Naive thymus-derived CD8-positive, alpha-beta T cell (primary cell): ENCODE results near the gene DPYD. TPM values are rescaled to one million over a fixed set of nuclear protein-coding genes. Genes with fewer than 3 reads are reported as not detected.

Experiments
- ATAC-seq, 2 donors: fragments of 150-1000 bp; cut with Tn5 transposase in 1 of 2; sonication (Bioruptor Pico), chemical (Tn5 transposase) in 1 of 2; 1 replicate in 1 of 2; 2 replicates in 1 of 2; pipeline ENCODE4 v1.10.0; 2021; ENCODE audit warnings: mild to moderate bottlenecking in 2 of 2, moderate library complexity in 2 of 2
- POLR2A ChIA-PET: fragments of 350-600 bp; sonication (Branson Sonifier 250); formaldehyde crosslinking; loops from one replicate; lab custom pipeline; 2021; ENCODE audit warnings: antibody characterized with exemption; lab: Charles Lee
- DNase-seq, 10 donors: peaks; one replicate each; pipeline versions ENCODE4 v3.0.0 to v3.0.0-alpha.2; 2020 to 2022
- H3K27ac Mint-ChIP-seq, 10 donors: one replicate each; pipeline ENCODE4 v1.8.0; 2020 to 2022; ENCODE audit warnings: mild to moderate bottlenecking in 10 of 10, mixed read lengths in 10 of 10, moderate library complexity in 4 of 10, inconsistent platforms in 1 of 10
- H3K27me3 Mint-ChIP-seq, 5 donors: one replicate each; pipeline ENCODE4 v1.8.0; 2021 to 2022; ENCODE audit warnings: mixed read lengths in 5 of 5
- H3K36me3 Mint-ChIP-seq, 3 donors: one replicate each; pipeline ENCODE4 v1.8.0; 2020 to 2022; ENCODE audit warnings: mixed read lengths in 3 of 3, mild to moderate bottlenecking in 2 of 3, inconsistent platforms in 1 of 3
- H3K4me1 Mint-ChIP-seq, 4 donors: one replicate each; pipeline ENCODE4 v1.8.0; 2021 to 2022; ENCODE audit warnings: mixed read lengths in 4 of 4
- H3K4me3 Mint-ChIP-seq, 10 donors: one replicate each; pipeline ENCODE4 v1.8.0; 2020 to 2022; ENCODE audit warnings: mild to moderate bottlenecking in 10 of 10, mixed read lengths in 10 of 10, moderate library complexity in 6 of 10, inconsistent platforms in 1 of 10
- H3K9me3 Mint-ChIP-seq, 9 donors: one replicate each; pipeline ENCODE4 v1.8.0; 2020 to 2022; ENCODE audit warnings: mixed read lengths in 9 of 9, mild to moderate bottlenecking in 3 of 9, inconsistent platforms in 1 of 9, moderate library complexity in 1 of 9
- polyA plus RNA-seq, 3 donors: library from polyadenylated mRNA; unstranded; fragments of 300-500 nt; fragmentation: Illumina TruSeq; gene quantifications; one replicate each; pipeline ENCODE4 v1.2.3, GENCODE V29; 2021
- total RNA-seq, 8 experiments: library from RNA in 2 of 8; stranded (reverse) in 2 of 8; gene quantifications; one replicate each; pipeline ENCODE4 v1.2.3 and lab custom pipeline; 2021 to 2026

DPYD gene
- total and polyA plus RNA-seq, 5 experiments from 2014 or later = 24.1 to 40.9 (median 39.3) TPM

DNA sequence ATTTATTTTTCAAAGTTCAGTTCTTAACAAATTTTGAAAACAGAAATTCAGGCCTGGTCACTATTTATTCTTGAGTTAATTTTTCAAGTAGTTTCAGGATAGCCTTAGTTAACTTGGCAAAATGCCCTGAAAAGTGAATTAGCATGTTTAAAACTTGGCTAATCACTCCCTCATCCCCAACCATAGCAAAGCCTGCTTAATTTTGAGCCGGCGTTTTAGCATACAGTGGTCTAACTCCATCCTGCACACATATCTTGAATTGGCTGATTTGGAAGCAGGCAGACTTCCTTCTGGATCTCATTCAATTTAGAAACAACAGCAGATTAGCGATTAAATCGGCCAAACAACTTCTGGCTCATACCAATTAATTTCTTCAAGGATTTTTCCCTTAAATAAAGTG lies 760.0 kb downstream of the DPYD start:
- no peak overlapping the region for H3K27ac Mint-ChIP-seq
- DNase-seq (no peak), ATAC-seq (no peak)
- peaks cover 26 to 63% (median 40%) of the 10 kb centered on the region in 3 donors for H3K36me3 Mint-ChIP-seq
- H3K9me3 Mint-ChIP-seq = peaks cover 0 to 29% (median 12%) of the 10 kb centered on the region in 9 donors
- H3K27me3 Mint-ChIP-seq = no peaks in the 10 kb centered on the region
- H3K4me3 Mint-ChIP-seq = no peak overlapping the region
- POLR2A ChIA-PET = no interaction called here
- peaks cover 0 to 28% (median 0%) of the 10 kb centered on the region in 4 donors for H3K4me1 Mint-ChIP-seq

DNA sequence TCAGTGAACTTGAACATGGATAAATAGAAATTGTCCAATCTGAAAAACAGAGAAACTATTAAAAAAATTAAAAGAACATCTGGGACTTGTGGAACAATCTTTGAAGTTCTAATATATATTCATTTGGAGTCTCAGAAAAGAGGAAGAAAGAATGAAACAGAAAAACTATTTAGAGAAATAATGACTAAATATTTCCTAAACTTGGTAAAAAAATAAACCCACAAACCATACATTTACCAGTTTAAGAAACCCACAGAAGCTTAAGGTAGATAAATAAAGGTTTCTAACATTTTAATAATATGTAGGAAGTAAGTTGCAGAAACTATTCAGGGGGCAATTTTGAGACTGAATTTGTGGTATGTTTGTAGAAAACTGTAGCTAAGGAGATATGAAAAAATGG lies 761.5 kb downstream of the DPYD start:
- H3K4me1 Mint-ChIP-seq = peaks cover 0 to 22% (median 0%) of the 10 kb centered on the region in 4 donors
- H3K9me3 Mint-ChIP-seq = peaks cover 0 to 23% (median 7%) of the 10 kb centered on the region in 9 donors
- peaks cover 31 to 59% (median 41%) of the 10 kb centered on the region in 3 donors for H3K36me3 Mint-ChIP-seq
- POLR2A ChIA-PET = no interaction called here
- H3K4me3 Mint-ChIP-seq = no peak overlapping the region
- DNase-seq = no peak
- no peak for ATAC-seq
- H3K27ac Mint-ChIP-seq = no peak overlapping the region
- H3K27me3 Mint-ChIP-seq = no peaks in the 10 kb centered on the region

DNA sequence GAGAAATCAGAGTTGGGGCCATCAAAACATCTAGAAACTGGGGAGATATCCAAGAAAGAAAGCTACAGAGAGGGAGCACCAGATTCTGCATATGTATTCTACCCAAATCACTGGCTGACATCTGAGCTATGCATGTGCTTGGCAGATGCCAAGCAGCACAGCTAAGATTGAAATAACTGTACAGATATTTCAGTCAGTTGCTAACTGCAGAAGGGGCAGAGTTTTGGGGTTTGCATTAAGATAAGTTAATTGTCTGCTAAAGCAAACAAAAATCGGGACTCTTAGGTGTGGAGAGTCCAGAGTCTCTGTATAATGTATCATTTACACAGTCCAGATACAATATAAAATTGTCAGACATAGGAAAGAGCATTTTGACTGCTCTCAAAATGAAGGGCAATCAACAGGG lies 762.1 kb downstream of the DPYD start:
- no peak for ATAC-seq
- no peak for DNase-seq
- POLR2A ChIA-PET = no interaction called here
- peaks cover 0 to 16% (median 4%) of the 10 kb centered on the region in 9 donors for H3K9me3 Mint-ChIP-seq
- peaks cover 30 to 56% (median 41%) of the 10 kb centered on the region in 3 donors for H3K36me3 Mint-ChIP-seq
- H3K27ac Mint-ChIP-seq = no peak overlapping the region
- no peaks in the 10 kb centered on the region for H3K27me3 Mint-ChIP-seq
- peaks cover 0 to 16% (median 0%) of the 10 kb centered on the region in 4 donors for H3K4me1 Mint-ChIP-seq
- no peak overlapping the region for H3K4me3 Mint-ChIP-seq

DNA sequence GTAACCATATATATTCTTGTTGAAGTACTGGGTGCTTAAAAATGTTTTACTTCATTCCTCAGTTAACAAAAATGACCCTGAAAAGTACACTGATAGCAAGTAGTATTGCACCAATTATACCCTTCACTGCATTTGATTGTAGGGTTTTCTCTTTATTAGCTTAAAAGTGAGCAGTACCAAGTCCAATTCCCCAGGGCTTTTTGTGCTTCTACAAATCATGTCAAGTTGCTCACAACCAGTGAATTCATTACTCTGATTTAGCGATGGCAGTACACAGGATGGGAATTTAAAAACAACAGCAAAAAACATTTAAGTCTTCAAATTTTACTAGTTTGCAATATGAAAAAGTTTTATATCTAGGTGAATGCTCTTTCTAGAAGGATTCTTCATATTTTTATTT lies 762.8 kb downstream of the DPYD start:
- Mint-ChIP-seq H3K4me3 (no peak overlapping the region), H3K27me3 (no peaks in the 10 kb centered on the region), H3K27ac (peak overlapping the region in 1 of 10 donors; percentile 69), H3K9me3 (peaks cover 0 to 12% (median 0%) of the 10 kb centered on the region in 9 donors), H3K4me1 (peaks cover 0 to 12% (median 0%) of the 10 kb centered on the region in 4 donors), H3K36me3 (peaks cover 34 to 56% (median 42%) of the 10 kb centered on the region in 3 donors)
- POLR2A ChIA-PET = no interaction called here
- no peak for ATAC-seq
- no peak for DNase-seq

DNA sequence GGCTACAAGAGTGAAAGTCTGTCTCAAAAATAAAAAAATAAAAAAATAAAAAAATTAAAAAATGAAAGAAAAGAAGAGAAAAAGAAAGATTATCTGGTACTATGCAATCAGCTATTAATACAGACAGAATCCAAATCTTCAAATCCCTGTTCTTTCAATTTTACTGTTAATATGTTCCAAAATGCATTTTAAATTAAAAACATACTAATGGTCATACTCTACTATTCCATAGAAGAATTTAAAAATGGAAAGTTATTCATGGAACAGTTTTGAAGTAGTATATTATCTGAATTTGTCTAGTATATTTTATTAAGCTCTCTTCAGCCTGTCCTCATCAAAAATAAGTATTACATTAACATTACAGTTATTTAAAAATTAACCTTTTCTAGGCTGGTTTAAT lies 769.2 kb downstream of the DPYD start:
- H3K36me3 Mint-ChIP-seq = peaks cover 20 to 37% (median 31%) of the 10 kb centered on the region in 3 donors
- no peak overlapping the region for H3K27ac Mint-ChIP-seq
- POLR2A ChIA-PET = no interaction called here
- H3K4me3 Mint-ChIP-seq = no peak overlapping the region
- H3K4me1 Mint-ChIP-seq = no peaks in the 10 kb centered on the region
- ATAC-seq (no peak), DNase-seq (no peak)
- H3K9me3 Mint-ChIP-seq = peaks cover 0 to 6% (median 0%) of the 10 kb centered on the region in 9 donors
- no peaks in the 10 kb centered on the region for H3K27me3 Mint-ChIP-seq

DNA sequence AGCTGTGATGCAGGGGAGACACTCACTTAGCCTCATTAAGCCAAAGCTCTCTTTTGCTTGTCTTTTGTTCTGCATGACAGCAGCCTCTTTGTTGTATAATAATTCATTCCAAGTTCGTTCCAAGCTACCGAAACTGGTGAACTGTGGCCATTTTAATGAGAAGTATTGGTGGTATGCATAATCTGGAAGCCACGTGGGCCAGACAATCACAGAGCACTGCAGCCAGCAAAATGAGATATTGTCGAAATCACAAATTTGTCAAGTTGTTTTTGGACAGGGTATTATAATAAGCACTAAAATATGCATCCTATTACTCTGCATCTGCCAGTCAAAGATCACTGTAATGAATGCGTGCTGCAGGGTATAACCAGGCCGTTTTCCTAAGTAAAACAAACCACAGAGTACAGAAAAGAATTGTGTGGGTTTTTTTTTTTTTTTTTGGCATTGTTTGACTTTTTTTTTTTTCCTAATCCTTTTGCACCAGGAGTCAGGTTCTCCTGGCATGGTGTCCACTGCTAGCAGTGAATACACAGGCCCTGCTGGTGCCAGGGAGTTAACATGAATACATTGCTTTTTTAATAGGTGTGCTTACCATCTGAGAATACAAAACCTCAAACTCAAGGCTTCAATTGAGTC lies 775.4 kb downstream of the DPYD start:
- POLR2A ChIA-PET = interaction anchor here (0.6 kb wide), 1 partner anchor 548 kb away, joined by 3 read pairs; no protein-coding TSS in a partner anchor
- Mint-ChIP-seq H3K9me3 (no peaks in the 10 kb centered on the region), H3K36me3 (peaks cover 0 to 21% (median 12%) of the 10 kb centered on the region in 3 donors), H3K27me3 (no peaks in the 10 kb centered on the region), H3K27ac (no peak overlapping the region), H3K4me1 (peaks cover 0 to 2% (median under 1%) of the 10 kb centered on the region in 4 donors), H3K4me3 (no peak overlapping the region)
- no peak for DNase-seq
- no peak for ATAC-seq

DNA sequence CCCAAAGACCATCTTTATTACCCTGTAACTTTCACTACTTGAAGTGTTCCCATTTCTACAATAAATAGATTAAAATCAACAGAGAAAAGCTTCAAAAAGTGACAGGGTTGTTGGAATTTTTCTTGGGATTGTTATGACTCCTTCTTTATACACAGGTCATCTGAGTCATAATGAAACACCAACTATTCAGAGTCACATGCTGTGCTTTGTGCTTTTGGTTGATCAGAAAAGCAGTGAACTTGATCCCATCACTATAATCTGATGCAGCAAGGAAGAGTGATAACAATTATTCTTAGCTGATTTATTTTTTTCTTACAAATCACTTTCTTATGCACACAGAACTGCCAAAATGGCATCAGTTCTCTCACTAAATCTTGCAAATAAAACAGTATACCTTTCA lies 776.3 kb downstream of the DPYD start:
- Mint-ChIP-seq H3K27ac (no peak overlapping the region), H3K36me3 (peaks cover 0 to 19% (median 12%) of the 10 kb centered on the region in 3 donors), H3K9me3 (no peaks in the 10 kb centered on the region), H3K27me3 (no peaks in the 10 kb centered on the region), H3K4me3 (no peak overlapping the region), H3K4me1 (peaks cover 1 to 8% (median 2%) of the 10 kb centered on the region in 4 donors)
- DNase-seq = no peak
- ATAC-seq = no peak
- POLR2A ChIA-PET = no interaction called here

DNA sequence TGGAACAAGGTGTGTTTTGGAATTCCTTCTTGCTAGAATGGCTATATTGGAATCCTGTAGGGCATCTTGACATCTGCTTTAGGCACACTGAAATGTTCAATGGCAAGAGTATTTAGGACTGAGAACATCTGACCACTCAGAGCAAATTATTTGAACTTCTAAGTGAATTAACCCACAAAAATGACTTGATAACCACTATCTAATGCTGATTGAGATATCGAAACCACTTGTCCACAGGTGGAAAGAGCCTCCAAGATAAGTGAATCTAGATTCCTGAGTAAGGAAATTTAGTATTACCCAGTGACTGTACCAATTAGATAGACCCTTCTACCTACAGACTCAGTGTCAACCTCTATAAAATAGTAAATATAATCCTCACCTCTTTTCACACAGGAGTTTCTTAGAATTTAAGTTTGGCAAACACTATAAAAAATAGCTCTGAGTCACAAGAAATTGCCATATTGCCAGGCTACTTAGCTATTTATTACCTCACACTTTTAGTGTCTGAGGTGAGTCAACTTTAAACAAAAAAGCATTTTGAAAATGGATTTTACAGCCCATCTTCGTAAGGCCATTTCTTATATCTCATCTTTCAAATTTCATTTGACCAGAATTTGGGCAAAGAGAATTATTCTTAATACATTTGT lies 777.5 kb downstream of the DPYD start:
- Mint-ChIP-seq H3K4me3 (no peak overlapping the region), H3K4me1 (peaks cover 2 to 8% (median 6%) of the 10 kb centered on the region in 4 donors)
- DNase-seq = no peak

DNA sequence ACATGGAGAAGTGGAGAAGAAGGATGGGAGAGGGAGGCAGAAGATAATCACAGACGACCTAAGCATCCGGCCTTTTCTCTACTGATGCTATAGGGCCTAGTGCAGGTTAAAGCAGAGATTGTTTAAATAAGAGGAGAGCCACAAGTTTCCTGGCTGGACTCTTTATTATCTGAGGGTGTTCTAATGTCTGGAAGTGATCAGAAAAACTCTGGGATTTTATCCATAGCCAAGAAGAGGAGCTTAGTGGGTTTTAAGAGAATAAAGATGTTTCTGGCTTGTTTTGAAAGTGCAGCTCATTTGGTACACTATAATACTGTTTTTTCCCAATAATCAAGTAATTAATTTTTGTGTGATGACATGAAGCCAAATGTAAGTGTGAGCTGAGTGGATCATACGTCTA lies 780.2 kb downstream of the DPYD start:
- POLR2A ChIA-PET = no interaction called here
- Mint-ChIP-seq H3K4me3 (no peak overlapping the region), H3K4me1 (peaks cover 2 to 11% (median 6%) of the 10 kb centered on the region in 4 donors)

More for the DNA sequence above, 777.5 kb downstream of the DPYD start:
- Mint-ChIP-seq H3K9me3 (no peaks in the 10 kb centered on the region), H3K36me3 (peaks cover 0 to 20% (median 12%) of the 10 kb centered on the region in 3 donors), H3K27me3 (no peaks in the 10 kb centered on the region), H3K27ac (no peak overlapping the region)
- POLR2A ChIA-PET = no interaction called here
- no peak for ATAC-seq

DNA sequence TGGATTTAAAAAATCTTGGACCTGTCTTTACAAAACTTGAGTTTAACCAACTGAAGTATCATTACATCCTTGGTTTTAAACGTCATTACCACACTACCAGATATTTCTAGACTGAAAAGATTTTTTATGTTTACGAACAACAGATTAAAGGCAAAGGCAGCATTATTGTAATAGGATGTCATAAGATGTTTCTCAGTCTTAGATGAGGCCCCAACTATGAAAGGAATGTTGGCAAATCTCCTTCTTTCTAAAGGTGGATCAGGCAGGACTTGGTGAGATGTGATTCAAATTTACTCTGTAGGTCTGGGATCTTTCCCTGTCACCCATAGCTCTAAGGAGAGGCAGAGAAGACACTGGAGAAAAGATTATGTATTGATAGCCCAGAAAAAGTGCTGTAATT lies 781.3 kb downstream of the DPYD start:
- DNase-seq (no peak), ATAC-seq (no peak)
- no peak overlapping the region for H3K27ac Mint-ChIP-seq
- H3K4me3 Mint-ChIP-seq = no peak overlapping the region
- peaks cover 2 to 11% (median 6%) of the 10 kb centered on the region in 4 donors for H3K4me1 Mint-ChIP-seq
- H3K27me3 Mint-ChIP-seq = no peaks in the 10 kb centered on the region
- POLR2A ChIA-PET = no interaction called here
- H3K36me3 Mint-ChIP-seq = peaks cover 4 to 24% (median 14%) of the 10 kb centered on the region in 3 donors
- no peaks in the 10 kb centered on the region for H3K9me3 Mint-ChIP-seq

More for the DNA sequence above, 780.2 kb downstream of the DPYD start:
- H3K27me3 Mint-ChIP-seq = no peaks in the 10 kb centered on the region
- no peak overlapping the region for H3K27ac Mint-ChIP-seq
- ATAC-seq (no peak), DNase-seq (no peak)
- no peaks in the 10 kb centered on the region for H3K9me3 Mint-ChIP-seq
- H3K36me3 Mint-ChIP-seq = peaks cover 4 to 25% (median 14%) of the 10 kb centered on the region in 3 donors

DNA sequence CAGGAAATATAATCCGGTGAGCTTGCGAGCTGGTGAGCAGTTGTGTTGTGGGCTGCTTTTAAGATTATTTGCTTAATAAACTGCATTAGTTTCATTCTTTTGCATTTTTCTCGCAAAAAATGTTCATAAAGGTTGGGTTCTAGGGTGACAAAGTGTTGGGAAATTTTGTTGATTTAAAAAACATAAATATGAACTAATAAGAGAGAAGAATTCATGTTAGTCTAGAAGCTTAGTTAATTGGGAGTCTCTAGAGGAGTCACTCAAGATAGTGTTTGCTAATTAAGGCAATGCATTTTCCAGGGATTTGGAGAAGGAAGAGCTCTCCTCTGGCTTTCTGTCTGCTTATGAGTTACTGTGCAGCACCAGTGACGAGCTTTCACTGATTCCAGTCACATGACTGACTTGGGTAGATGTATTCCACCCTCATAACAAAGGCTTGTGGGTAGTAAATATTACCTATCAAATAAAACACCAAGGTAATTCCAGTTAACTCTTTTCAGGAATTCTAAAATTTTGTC lies 782.3 kb downstream of the DPYD start:
- POLR2A ChIA-PET = no interaction called here
- Mint-ChIP-seq H3K27me3 (no peaks in the 10 kb centered on the region), H3K27ac (peak overlapping the region in 1 of 10 donors; percentile 12), H3K36me3 (peaks cover 4 to 24% (median 14%) of the 10 kb centered on the region in 3 donors), H3K4me1 (peaks cover 2 to 11% (median 6%) of the 10 kb centered on the region in 4 donors), H3K9me3 (no peaks in the 10 kb centered on the region), H3K4me3 (no peak overlapping the region)
- DNase-seq (no peak), ATAC-seq (no peak)

DNA sequence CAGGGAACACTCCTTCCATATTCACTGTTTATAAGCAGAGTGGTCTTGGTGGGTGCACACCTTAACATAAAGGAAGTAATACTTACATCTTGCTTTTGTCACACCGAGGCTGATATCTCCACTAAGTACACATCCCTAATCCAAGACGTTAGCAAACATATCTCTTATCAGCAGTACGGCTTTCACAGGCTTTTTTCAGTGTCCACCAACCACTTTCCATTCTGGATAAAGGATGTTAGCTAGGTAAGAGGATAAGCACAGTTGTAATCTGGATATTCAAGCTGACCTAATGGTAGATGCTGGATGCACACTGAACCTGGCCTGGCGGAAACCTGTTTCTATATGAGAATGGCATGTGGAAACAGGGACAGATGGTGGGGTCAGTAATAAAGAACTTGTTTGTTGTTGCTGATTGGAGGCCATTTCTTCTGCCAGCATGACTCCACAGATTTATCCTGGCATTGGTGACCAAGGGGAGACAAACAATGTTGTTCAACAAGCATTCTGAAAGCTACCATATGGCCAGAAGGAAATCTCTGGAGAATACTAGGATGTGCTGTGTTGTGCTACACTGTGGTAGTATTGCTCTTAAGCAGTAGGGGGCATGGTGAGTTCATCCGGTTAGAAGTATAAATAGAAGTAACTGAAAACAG lies 782.8 kb downstream of the DPYD start:
- no peak overlapping the region for H3K4me3 Mint-ChIP-seq
- H3K27me3 Mint-ChIP-seq = no peaks in the 10 kb centered on the region
- DNase-seq (peak in 3 of 10 donors; percentile 2 to 14 (median 5)), ATAC-seq (peak; percentile 57 to 62)
- H3K36me3 Mint-ChIP-seq = peaks cover 4 to 24% (median 14%) of the 10 kb centered on the region in 3 donors
- POLR2A ChIA-PET = no interaction called here
- peak overlapping the region in 2 of 10 donors; percentile 12 to 31 for H3K27ac Mint-ChIP-seq
- H3K4me1 Mint-ChIP-seq = peaks cover 2 to 11% (median 6%) of the 10 kb centered on the region in 4 donors
- no peaks in the 10 kb centered on the region for H3K9me3 Mint-ChIP-seq
